HUDEP-2 (cell line): ENCODE data around the gene CLK3.
"Not testable (repeated sequence)": the region's sequence is repeated elsewhere in the genome, so short reads cannot be mapped to it uniquely, and the experiment has no call there.

Experiments used
- DNase-seq, 76 experiments: peaks; one replicate each; lab custom pipeline; 2025; ENCODE audit not compliant: unreplicated experiment in 76 of 76; lab: John Stamatoyannopoulos, UW

The CLK3 gene

GRCh38 chr15:74615508-74616365, at the start of gene CLK3:
Gene CLK3, plus strand, starts transcription at chr15:74615836. Its CDS starts 3,361 bp downstream, at chr15:74619197.
- DNase-seq, result peak in 74 of 76 experiments; percentile 43 to 94 (median 87)

- no peak for DNase-seq
Observed at GRCh38 chr15:74568594-74568993, 47.0 kb upstream of the CLK3 start.

- no peak for DNase-seq
Observed at GRCh38 chr15:74569731-74570070, 45.9 kb upstream of the CLK3 start.

- DNase-seq, result no peak
Observed at GRCh38 chr15:74571191-74571590, 44.4 kb upstream of the CLK3 start.

- no peak for DNase-seq
Observed at GRCh38 chr15:74573987-74574386, 41.6 kb upstream of the CLK3 start.

- no peak for DNase-seq
Observed at GRCh38 chr15:74578496-74578994, 37.1 kb upstream of the CLK3 start.

- DNase-seq, result no peak
Observed at GRCh38 chr15:74579001-74579400, 36.6 kb upstream of the CLK3 start.

- DNase-seq, result no peak
Observed at GRCh38 chr15:74580538-74581350, 34.9 kb upstream of the CLK3 start.

GRCh38 chr15:74584204-74584603, 31.4 kb upstream of the CLK3 start:
- no peak for DNase-seq

- peak in 13 of 76 experiments; percentile 1 to 36 (median 20) for DNase-seq
Observed at GRCh38 chr15:74584779-74585178, 30.9 kb upstream of the CLK3 start.

GRCh38 chr15:74585191-74585590, 30.4 kb upstream of the CLK3 start:
- no peak for DNase-seq

GRCh38 chr15:74585857-74586256, 29.8 kb upstream of the CLK3 start:
- no peak for DNase-seq

GRCh38 chr15:74589826-74590225, 25.8 kb upstream of the CLK3 start:
- no peak for DNase-seq

- no peak for DNase-seq
Observed at GRCh38 chr15:74592222-74592621, 23.4 kb upstream of the CLK3 start.

- DNase-seq, result no peak
Observed at GRCh38 chr15:74593122-74593521, 22.5 kb upstream of the CLK3 start.

GRCh38 chr15:74594455-74594854, 21.2 kb upstream of the CLK3 start:
- no peak for DNase-seq

GRCh38 chr15:74595271-74595670, 20.4 kb upstream of the CLK3 start:
- no peak for DNase-seq

- peak in 1 of 76 experiments; percentile 9 for DNase-seq
Observed at GRCh38 chr15:74596736-74597135, 18.9 kb upstream of the CLK3 start.

GRCh38 chr15:74597146-74597705, 18.4 kb upstream of the CLK3 start:
- not testable (repeated sequence) for DNase-seq

- peak in 74 of 76 experiments; percentile 32 to 96 (median 89) for DNase-seq
Observed at GRCh38 chr15:74598126-74598842, 17.4 kb upstream of the CLK3 start.

GRCh38 chr15:74599156-74599555, 16.5 kb upstream of the CLK3 start:
- no peak for DNase-seq
